ENCODE data around the gene FIBCD1.
A peak's percentile ranks its signal among the peaks of the same experiment; 100 is the strongest.

FIBCD1 gene

DNA sequence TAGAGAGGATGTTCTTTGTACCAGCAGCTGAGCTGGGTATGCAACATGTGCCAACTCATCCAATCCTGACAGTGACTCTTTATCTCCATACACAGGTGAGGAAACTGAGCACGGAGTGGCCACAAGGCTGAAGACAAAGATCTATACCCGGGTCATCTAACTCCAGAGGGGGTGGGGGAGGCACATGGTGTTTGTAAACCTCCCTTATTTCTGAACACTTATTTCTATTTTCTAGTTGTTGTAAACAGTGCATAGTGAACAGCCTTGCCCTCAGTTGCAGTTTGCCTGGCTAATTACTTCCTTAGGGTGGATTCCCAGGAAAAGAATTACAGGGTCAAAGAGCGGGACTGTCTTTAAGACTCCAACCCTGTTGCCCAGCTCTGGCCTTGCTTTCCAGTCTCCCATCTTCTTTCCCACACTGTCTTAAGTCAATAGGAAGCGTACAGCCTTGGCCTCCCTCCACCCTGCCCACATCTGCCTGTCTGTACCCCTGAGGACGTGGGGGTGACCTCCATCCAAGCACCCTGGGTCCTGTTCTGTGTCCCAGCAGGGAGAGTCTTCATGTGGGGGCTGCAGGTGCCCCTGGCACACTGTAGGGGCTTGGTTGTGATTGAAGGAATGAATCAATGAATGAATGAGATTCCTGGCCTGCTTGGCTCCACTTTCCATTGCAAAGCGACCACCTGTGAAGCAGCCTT, 13.2 kb upstream of the FIBCD1 start:
- no peak for DNase-seq

GRCh38 chr9:130950039-130950311, 10.9 kb upstream of the FIBCD1 start:
- DNase-seq: no peak

DNA sequence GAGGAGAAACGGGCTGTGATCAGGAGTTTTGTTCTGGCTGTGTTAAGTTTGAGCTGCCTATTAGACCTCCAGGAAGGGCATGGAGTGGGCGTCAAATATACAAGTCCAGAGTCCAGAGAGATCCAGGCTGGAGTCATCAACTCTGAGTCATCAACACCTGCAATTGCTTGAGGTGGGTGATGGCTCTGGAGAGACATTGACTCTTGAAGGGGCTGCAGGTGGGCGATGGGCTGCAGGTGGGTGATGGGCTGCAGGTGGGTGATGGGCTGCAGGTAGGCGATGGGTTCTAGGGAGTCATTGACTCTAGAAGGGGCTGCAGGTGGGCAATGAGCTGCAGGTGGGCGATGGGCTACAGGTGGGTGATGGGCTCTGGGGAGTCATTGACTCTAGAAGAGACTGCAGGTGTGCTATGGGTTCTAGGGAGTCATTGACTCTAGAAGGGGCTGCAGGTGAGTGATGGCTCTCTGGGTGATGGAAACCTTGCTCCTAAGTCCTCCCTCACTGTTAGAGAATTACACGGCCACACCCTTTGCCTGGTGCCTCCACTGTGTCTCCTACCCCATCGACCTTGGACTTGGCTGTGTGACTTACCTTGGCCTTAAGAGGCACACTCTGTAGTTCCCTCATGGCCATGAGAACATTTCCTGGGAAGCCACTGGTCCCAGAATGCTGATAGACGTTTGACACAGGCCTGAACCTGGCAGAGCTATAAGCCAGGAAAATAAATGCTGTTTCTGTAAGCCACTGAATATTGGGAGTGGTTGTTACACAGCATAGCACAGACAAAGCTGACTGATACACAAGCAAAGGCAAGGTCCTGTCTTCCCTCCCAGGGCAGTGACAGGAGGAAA, 10.4 kb upstream of the FIBCD1 start:
- DNase-seq: no peak

DNA sequence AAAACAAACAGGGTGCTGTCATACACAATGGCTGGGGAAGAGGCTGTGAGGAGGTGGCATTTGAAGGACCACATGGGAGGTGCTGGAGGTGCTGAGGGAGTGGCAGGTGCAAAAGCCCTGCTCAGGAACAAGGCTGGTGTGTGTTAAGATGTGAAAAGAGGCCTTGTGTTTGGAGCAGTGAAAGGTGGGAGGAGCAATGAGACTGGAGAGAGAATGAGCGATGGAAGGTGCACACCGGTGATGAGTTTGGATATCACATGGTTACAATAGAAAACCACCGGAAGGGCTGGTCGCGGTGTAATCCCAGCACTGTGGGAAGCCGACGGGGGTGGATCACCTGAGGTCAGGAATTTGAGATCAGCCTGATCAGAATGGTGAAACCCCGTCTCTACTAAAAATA, 9.2 kb upstream of the FIBCD1 start:
- DNase-seq: no peak

- no peak for DNase-seq
Measured at GRCh38 chr9:130947618-130948140, 8.6 kb upstream of the FIBCD1 start.

DNA sequence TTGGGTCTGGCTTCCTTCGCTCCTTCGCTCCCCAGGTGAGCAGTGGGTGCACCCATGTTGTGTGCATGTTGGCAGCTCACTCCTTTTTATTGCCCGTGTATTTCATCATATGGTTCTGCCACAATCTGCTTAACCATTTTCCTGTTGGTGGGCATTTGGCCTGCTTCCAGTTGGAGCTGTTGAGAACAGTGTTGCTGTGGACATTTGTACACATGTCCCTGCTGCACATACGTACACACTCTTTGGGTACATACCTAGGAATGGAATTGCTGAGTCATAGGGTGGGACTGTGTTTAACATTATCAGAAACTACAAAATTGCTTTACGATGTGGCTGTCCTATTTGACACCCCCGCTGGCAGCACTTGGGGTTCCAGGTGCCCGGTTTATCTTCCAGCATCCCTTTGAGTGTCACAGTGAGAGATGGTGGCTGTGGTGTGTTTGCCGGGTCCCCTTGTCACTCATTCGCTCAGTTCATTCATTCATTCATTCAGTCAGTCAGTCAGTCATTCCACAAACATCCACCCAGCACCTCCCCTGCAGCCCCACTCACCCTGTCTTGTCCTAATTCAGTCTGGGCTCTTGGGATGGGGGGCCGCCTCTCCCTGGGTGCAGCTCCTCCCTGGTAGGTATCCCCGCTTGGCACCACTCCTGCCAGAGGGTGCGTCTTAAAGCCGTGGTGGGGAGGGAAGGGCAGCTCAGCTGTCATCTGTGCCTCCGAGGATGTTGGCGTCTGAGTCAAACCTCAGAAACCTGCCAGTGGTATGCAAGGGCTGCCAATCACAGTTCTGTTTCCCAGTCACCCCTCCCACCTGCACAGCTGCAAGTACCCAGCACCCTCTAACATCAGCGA, 7.9 kb upstream of the FIBCD1 start:
- DNase-seq: no peak

- DNase-seq: no peak
Measured at GRCh38 chr9:130945173-130945572, 6.1 kb upstream of the FIBCD1 start.

DNA sequence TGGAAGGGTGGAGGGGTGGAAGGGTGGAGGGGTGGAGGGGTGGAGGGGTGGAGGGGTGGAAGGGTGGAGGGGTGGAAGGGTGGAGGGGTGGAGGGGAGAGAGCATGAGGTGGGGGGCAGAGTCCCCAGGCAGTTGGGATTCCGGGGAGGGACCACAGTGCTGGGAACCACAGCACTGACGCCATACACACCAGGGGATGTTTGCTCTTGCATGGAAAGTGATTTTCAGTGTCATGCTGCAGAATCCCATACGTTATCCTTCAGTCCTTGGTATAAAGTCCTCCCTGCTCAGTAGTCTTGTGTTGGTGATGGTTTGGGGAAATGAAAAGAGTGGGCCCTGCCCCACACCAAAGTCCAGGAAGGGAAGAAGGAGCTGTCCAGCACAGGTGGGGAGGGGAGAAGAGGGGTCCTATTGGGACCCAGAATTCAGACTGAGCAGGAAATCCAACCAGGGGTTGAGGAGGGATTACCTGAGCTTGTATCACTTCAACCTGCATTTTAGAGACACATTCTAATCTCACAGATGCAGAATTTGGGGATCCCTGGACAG, 5.5 kb upstream of the FIBCD1 start:
- no peak for DNase-seq

- no peak for DNase-seq
Measured at GRCh38 chr9:130943777-130944176, 4.7 kb upstream of the FIBCD1 start.

DNA sequence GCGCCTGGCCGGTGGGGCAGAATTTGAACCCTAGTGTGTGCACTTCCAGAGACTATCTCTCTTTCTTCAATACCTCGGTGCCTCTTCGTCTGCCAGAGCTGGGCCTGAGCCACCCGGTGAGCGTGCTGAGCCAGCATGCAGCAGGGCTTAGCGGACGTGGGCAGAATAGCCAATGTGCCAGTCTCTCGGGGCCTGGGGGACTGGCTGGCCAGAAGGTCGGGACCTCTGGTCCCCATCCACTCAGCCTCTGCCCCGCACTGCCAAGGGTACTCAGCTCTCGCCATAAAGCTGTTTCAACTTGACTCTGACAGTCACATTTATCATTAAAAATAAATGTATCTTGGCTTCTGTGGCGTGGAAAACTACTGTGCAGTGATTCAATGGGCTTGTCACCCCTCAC, 4.2 kb upstream of the FIBCD1 start:
- no peak for DNase-seq

GRCh38 chr9:130942679-130943078, 3.6 kb upstream of the FIBCD1 start:
- DNase-seq: no peak

DNA sequence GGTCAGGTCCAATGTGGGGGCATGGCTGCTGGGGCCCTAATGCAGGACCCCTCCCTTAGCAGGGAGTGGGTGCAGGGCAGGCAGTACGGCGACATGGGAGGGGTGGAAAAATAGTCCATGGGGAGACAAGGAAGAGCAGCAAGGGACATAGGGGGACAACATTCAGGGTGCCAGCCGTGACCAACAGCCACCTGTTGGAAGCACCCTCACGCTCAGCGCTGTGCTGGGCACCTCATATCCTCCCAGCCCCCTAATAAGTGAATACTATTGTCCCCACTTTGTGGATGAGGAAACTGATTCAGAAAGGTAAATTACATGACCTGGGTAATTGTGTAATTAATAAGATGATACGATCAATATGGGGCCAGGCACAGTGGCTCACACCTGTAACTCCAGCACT, 3.0 kb upstream of the FIBCD1 start:
- no peak for DNase-seq

DNA sequence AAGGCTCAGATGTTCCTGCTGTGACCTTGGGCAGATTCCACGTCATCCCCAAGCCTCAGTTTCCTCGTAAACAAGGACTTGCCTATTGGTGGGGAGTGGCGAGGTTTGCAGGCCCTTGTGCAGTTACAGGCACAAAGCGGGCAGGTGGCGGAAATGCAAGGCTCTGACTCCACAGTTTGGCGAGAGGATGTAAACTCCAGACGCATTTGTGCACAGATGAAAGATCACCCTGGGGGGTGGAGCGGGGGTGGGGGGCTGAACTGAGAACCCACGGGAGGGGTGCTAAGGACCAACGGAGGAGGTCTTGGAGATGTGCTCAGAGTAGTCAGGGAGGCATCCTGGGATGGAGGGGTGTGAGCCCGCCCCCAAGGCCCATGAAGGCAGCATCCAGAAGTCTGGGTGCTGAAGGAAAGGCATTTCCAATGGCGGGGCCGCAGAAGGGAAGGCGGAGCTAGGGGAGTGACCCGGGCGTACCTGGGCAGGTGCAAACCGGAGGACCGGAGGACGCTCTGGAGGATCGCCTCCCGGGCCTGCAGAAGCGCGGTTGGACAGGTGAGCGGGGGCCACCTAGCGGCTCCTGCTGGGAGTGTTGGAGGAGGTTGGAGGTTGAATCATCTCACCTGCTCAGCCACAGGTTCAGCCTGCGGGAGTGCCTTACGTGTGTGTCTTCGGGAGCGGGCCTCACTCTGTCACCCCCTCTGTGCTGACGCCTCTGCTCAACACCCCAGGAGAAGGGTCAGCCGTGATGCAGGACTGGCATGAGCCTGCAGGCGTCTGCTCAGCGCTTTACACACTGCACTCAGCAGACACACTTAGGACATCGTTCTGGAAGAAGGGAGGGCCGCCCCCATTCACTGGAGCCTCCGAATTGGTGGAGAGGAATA, 1.9 kb upstream of the FIBCD1 start:
- peak; percentile 65 for DNase-seq

DNA sequence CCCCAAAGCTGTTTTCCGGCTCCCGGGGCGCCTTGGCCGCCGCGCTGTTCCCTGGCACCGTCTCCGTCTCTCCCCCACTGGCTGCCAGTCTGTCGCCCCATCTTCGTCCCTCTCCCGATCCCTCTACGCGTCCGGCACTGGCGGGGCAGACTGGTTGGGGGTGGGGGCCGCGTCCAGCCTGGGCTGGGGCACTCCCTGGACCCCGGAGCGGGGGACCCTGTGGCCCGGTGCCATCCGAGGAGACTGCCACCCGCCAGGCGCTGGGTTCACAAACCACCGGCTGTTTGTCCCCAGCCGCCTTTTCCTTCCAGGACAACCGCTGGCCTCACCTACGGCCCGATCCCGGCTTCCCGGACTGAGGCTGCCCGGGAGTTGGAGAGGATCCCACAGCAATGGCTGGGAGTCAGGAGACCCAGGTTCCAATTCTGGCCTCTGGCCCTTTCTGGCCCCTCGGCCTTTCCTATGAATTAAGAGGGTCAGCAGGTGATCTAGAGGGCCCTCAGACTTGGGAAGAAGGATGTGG, 1.0 kb upstream of the FIBCD1 start:
- DNase-seq: no peak

GRCh38 chr9:130939405-130940026, 469 bp upstream of the FIBCD1 start:
- no peak for DNase-seq

GRCh38 chr9:130938184-130938651, 829 bp downstream of the FIBCD1 start:
- no peak for DNase-seq

GRCh38 chr9:130937146-130938076, 1.6 kb downstream of the FIBCD1 start:
- no peak for DNase-seq

DNA sequence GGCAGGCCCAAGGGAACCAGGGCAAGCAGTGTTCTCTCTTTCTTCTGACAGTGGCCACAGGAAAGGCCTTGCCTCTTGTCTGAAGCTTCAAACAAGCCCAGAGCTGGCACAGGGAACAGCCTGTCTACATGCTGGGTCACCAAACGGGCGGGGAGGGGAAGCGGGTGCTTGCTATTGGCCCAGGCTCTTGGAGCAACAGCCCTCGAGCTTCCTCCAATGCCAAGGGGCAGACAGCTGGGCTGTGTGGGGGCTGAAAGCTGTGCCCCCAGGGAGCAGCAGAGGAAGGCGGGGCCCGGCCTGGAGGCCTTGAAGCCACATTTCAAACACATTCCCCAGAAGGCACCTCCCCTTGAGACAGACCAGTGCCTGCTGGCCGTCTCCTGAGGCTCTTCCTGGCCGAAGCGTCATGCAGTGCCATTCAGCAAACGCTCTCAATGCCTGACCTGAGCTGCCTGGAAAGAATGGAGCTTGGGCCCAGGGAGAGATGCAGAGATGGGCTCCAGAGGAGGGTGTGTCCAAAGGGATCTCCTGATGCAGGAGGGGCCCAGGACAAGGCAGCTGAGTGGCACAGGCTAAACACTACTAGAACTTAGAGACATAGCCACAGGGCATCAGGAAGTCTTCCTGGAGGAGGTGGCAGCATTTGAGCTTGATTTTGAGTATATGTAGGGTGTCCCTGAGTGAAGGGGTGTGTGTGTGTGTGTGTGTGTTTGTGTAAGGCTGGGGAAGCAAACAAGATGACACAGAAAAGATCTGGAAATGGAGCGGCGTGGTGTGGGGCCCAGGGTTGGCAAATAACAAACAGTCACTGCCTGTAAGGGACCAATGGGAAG, 2.5 kb downstream of the FIBCD1 start:
- no peak for DNase-seq

GRCh38 chr9:130935648-130936271, 3.3 kb downstream of the FIBCD1 start:
- DNase-seq: no peak

All from CD4-positive, alpha-beta T cell treated with Interleukin-10 for 1 hour (primary cell).